HG02885 (cell line): ENCODE data around the gene RDM1.

ENCODE experiments used
- ATAC-seq: cut with Tn5 transposase; IDR thresholded peaks from one replicate; pipeline ENCODE4 v1.9.1; 2021; ENCODE audit warnings: mild to moderate bottlenecking; ENCODE audit not compliant: unreplicated experiment, poor library complexity

Gene RDM1

GRCh38 chr17:35875800-35876139 is 54.8 kb downstream of the RDM1 start:
- no peak for ATAC-seq

- no peak for ATAC-seq
Observed at GRCh38 chr17:35875072-35875799, 55.3 kb downstream of the RDM1 start.

GRCh38 chr17:35872196-35872980 is 58.2 kb downstream of the RDM1 start:
- ATAC-seq: no peak

- no peak for ATAC-seq
Observed at GRCh38 chr17:35870906-35871819, 59.4 kb downstream of the RDM1 start.

- ATAC-seq: no peak
Observed at GRCh38 chr17:35868737-35869136, 61.8 kb downstream of the RDM1 start, which contains the start of gene HEATR9. TSS of gene HEATR9 (minus strand) at chr17:35868891. CDS start at chr17:35868742, 149 bp downstream.
